H1 (cell line): ENCODE measurements around the gene TANC1. TPM values are rescaled to one million over a fixed set of nuclear protein-coding genes. Genes with fewer than 3 reads are reported as not detected.

ENCODE experiments used
- CTCF ChIA-PET: fragments of 300-600 bp; sonication (Branson Sonifier 250); formaldehyde crosslinking; loops from one replicate; lab custom pipeline; 2021; ENCODE audit not compliant: partially characterized antibody; lab: Charles Lee
- POLR2A ChIA-PET: fragments of 300-600 bp; sonication (Branson Sonifier 250); formaldehyde crosslinking; loops from one replicate; lab custom pipeline; 2021; ENCODE audit warnings: inconsistent platforms; ENCODE audit not compliant: partially characterized antibody; lab: Charles Lee
- DNase-seq, 2 experiments: peaks; one replicate each; pipeline versions ENCODE4 v3.0.0 to v3.0.0-alpha.2; 2010 to 2022; ENCODE audit warnings: low spot score in 2 of 2, low read depth in 1 of 2, mixed read lengths in 1 of 2
- FAIRE-seq: peaks from 2 replicates; lab custom pipeline; 2011; peaks lifted over from hg19 to GRCh38; lab: Jason Lieb, UNC
- H2AFZ ChIP-seq: 2 replicates; pipeline ENCODE4 v1.8.1; 2012; ENCODE audit warnings: low read length, inconsistent platforms
- H2AK5ac ChIP-seq: 2 replicates; pipeline ENCODE4 v1.6.1; 2013; ENCODE audit warnings: low read depth, low read length
- H2BK120ac ChIP-seq: replicated peaks from 2 replicates; pipeline ENCODE3; 2013; ENCODE audit warnings: low read depth, low read length, inconsistent platforms
- H2BK12ac ChIP-seq: 2 replicates; pipeline ENCODE4 v1.6.1; 2013; ENCODE audit warnings: low read depth, low read length
- H2BK15ac ChIP-seq: 2 replicates; pipeline ENCODE4 v1.6.1; 2013; ENCODE audit warnings: low read length
- H2BK20ac ChIP-seq: 2 replicates; pipeline ENCODE4 v1.6.1; 2013; ENCODE audit warnings: low read length
- H2BK5ac ChIP-seq: 2 replicates; pipeline ENCODE4 v1.6.1; 2013; ENCODE audit warnings: low read depth, low read length
- H3K14ac ChIP-seq: 2 replicates; pipeline ENCODE4 v1.6.1; 2013; ENCODE audit warnings: inconsistent platforms; ENCODE audit not compliant: insufficient read length
- H3K18ac ChIP-seq: 2 replicates; pipeline ENCODE4 v1.6.1; 2013; ENCODE audit warnings: low read length; ENCODE audit errors: extremely low read depth
- H3K23ac ChIP-seq: 2 replicates; pipeline ENCODE4 v1.6.1; 2013; ENCODE audit warnings: inconsistent platforms; ENCODE audit not compliant: insufficient read length
- H3K23me2 ChIP-seq: 2 replicates; pipeline ENCODE4 v1.6.1; 2013; ENCODE audit warnings: low read depth, low read length
- H3K27ac ChIP-seq: 2 replicates; pipeline ENCODE4 v1.6.1; 2011; ENCODE audit warnings: low read depth, low read length, inconsistent platforms
- H3K27me3 ChIP-seq, 4 experiments: replicated peaks in 1 of 4; 1 replicate in 1 of 4; 2 replicates in 3 of 4; pipeline versions ENCODE4 v1.6.1 to v1.8.1; 2011 to 2013; ENCODE audit warnings: low read length in 3 of 4, mild to moderate bottlenecking in 3 of 4, inconsistent platforms in 2 of 4, mixed read lengths in 2 of 4, moderate library complexity in 1 of 4; ENCODE audit not compliant: control insufficient read depth in 3 of 4, insufficient read depth in 3 of 4; ENCODE audit errors: extremely low read depth in 1 of 4
- H3K36me3 ChIP-seq, 4 experiments: 2 replicates each; pipeline versions ENCODE4 v1.6.1 to v1.8.1; 2011 to 2013; ENCODE audit warnings: mild to moderate bottlenecking in 4 of 4, low read length in 3 of 4, moderate library complexity in 2 of 4, control low read depth in 1 of 4, inconsistent platforms in 1 of 4; ENCODE audit not compliant: insufficient read depth in 4 of 4, control insufficient read depth in 2 of 4
- H3K4ac ChIP-seq: replicated peaks from 2 replicates; pipeline ENCODE3; 2013; ENCODE audit warnings: low read length, low read depth, mixed read lengths, inconsistent platforms; ENCODE audit not compliant: insufficient read length
- H3K4me1 ChIP-seq, 4 experiments: replicated peaks in 1 of 4; 1 replicate in 1 of 4; 2 replicates in 3 of 4; pipeline versions ENCODE4 v1.6.1 to v1.8.1; 2011 to 2013; ENCODE audit warnings: low read length in 3 of 4, inconsistent platforms in 2 of 4, mixed read lengths in 1 of 4; ENCODE audit not compliant: insufficient read depth in 4 of 4, control insufficient read depth in 3 of 4
- H3K4me2 ChIP-seq, 2 experiments: 2 replicates each; pipeline versions ENCODE4 v1.6.1 to v1.8.1; 2011 to 2013; ENCODE audit warnings: low read depth in 2 of 2, low read length in 2 of 2, control low read depth in 1 of 2, inconsistent platforms in 1 of 2, mild to moderate bottlenecking in 1 of 2; ENCODE audit not compliant: insufficient read depth in 1 of 2
- H3K4me3 ChIP-seq, 4 experiments: fragments of 200-600, 300-600 bp in 1 of 4; sonication (generic), shearing (Covaris generic), sonication (Bioruptor Twin) in 1 of 4; 2 replicates each; pipeline versions ENCODE4 v1.5.1 to v1.8.1; 2011 to 2016; ENCODE audit warnings: low read length in 4 of 4, low read depth in 3 of 4, control low read depth in 2 of 4, inconsistent platforms in 2 of 4, mild to moderate bottlenecking in 2 of 4, mixed read lengths in 1 of 4, moderate library complexity in 1 of 4; ENCODE audit not compliant: insufficient read depth in 2 of 4; ENCODE audit errors: extremely low read depth in 1 of 4
- H3K56ac ChIP-seq: replicated peaks from 2 replicates; pipeline ENCODE3; 2013; ENCODE audit warnings: low read depth, mild to moderate bottlenecking, mixed read lengths, low read length, inconsistent platforms; ENCODE audit not compliant: insufficient read length
- H3K79me1 ChIP-seq: 2 replicates; pipeline ENCODE4 v1.6.1; 2013; ENCODE audit warnings: low read depth, low read length, control low read depth
- H3K79me2 ChIP-seq, 2 experiments: 2 replicates each; pipeline versions ENCODE4 v1.6.1 to v1.8.1; 2012 to 2013; ENCODE audit warnings: low read length in 2 of 2, mild to moderate bottlenecking in 2 of 2, inconsistent platforms in 1 of 2; ENCODE audit not compliant: insufficient read depth in 2 of 2, control insufficient read depth in 1 of 2
- H3K9ac ChIP-seq, 4 experiments: replicated peaks in 1 of 4; 1 replicate in 1 of 4; 2 replicates in 3 of 4; pipeline versions ENCODE4 v1.6.1 to v1.8.1; 2011 to 2013; ENCODE audit warnings: low read depth in 3 of 4, low read length in 3 of 4, control low read depth in 2 of 4, mild to moderate bottlenecking in 2 of 4, moderate library complexity in 2 of 4, inconsistent platforms in 1 of 4; ENCODE audit errors: extremely low read depth in 1 of 4
- H3K9me3 ChIP-seq, 2 experiments: 2 replicates each; pipeline versions ENCODE4 v1.6.1 to v1.8.1; 2012 to 2013; ENCODE audit warnings: mild to moderate bottlenecking in 2 of 2, moderate library complexity in 2 of 2, control low read depth in 1 of 2, inconsistent platforms in 1 of 2, low read depth in 1 of 2, low read length in 1 of 2, mixed read lengths in 1 of 2; ENCODE audit not compliant: insufficient read depth in 2 of 2
- H4K20me1 ChIP-seq, 2 experiments: replicated peaks in 1 of 2; 2 replicates each; pipeline versions ENCODE3 to v1.8.1; 2011 to 2013; ENCODE audit warnings: inconsistent platforms in 2 of 2, low read length in 2 of 2, mild to moderate bottlenecking in 1 of 2; ENCODE audit not compliant: insufficient read depth in 2 of 2, control insufficient read depth in 1 of 2
- H4K5ac ChIP-seq: 2 replicates; pipeline ENCODE4 v1.6.1; 2013; ENCODE audit warnings: low read length, low read depth, mixed read lengths, inconsistent platforms; ENCODE audit not compliant: insufficient read length
- H4K8ac ChIP-seq: 2 replicates; pipeline ENCODE4 v1.8.0; 2013; ENCODE audit warnings: mild to moderate bottlenecking, moderate library complexity, low read length, inconsistent platforms; ENCODE audit not compliant: insufficient read depth; ENCODE audit errors: extremely low read depth
- H4K91ac ChIP-seq: replicated peaks from 2 replicates; pipeline ENCODE3; 2013; ENCODE audit warnings: low read length, mixed read lengths, inconsistent platforms; ENCODE audit not compliant: insufficient read length
- ASH2L ChIP-seq: fragments of 200-600, 300-600 bp; sonication (generic); IDR thresholded peaks from one replicate; pipeline ENCODE4 v1.7.1; 2017; ENCODE audit warnings: low read length
- CBX8 ChIP-seq: fragments of 300-800, 300-1000 bp; sonication (generic); IDR thresholded peaks from 2 replicates; pipeline ENCODE4 v1.7.1; 2016; ENCODE audit warnings: low read depth, low read length, borderline replicate concordance
- E2F6 ChIP-seq: IDR thresholded peaks from 2 replicates; pipeline ENCODE4 v1.6.1; 2012; ENCODE audit warnings: inconsistent platforms
- EZH2 ChIP-seq: fragments of 200-600 bp; sonication (generic); IDR thresholded peaks from 2 replicates; pipeline ENCODE4 v1.7.1; 2012; ENCODE audit warnings: low read depth, mild to moderate bottlenecking, moderate library complexity, low read length, inconsistent platforms; ENCODE audit not compliant: severe bottlenecking
- FOSL1 ChIP-seq: IDR thresholded peaks from 2 replicates; pipeline ENCODE4 v1.6.1; 2011; ENCODE audit warnings: mild to moderate bottlenecking, low read depth, low read length, moderate library complexity; ENCODE audit not compliant: insufficient read depth
- JUN ChIP-seq: IDR thresholded peaks from 2 replicates; pipeline ENCODE4 v1.6.1; 2011; ENCODE audit warnings: low read depth, mild to moderate bottlenecking, improper control_type of control experiment, low read length
- KDM1A ChIP-seq: fragments of 200-600, 300-600 bp; sonication (generic); IDR thresholded peaks from 2 replicates; pipeline ENCODE4 v1.7.1; 2016; ENCODE audit warnings: mild to moderate bottlenecking, low read length, borderline replicate concordance
- KDM4A ChIP-seq: IDR thresholded peaks from one replicate; pipeline ENCODE4 v1.7.1; 2012; ENCODE audit warnings: low read depth, mild to moderate bottlenecking, moderate library complexity, low read length, inconsistent platforms; ENCODE audit not compliant: severe bottlenecking
- MAFK ChIP-seq: IDR thresholded peaks from 2 replicates; pipeline ENCODE4 v1.6.1; 2012; ENCODE audit warnings: low read depth, mild to moderate bottlenecking, improper control_type of control experiment, low read length
- SUZ12 ChIP-seq: fragments of 200-600 bp; sonication (generic); IDR thresholded peaks from 2 replicates; pipeline ENCODE4 v1.6.1; 2012; ENCODE audit warnings: mild to moderate bottlenecking, inconsistent platforms, low read length, moderate library complexity, mixed read lengths
- TAF1 ChIP-seq: IDR thresholded peaks from 2 replicates; pipeline ENCODE4 v1.6.1; 2011; ENCODE audit warnings: mild to moderate bottlenecking, low read depth, low read length
- YY1 ChIP-seq: IDR thresholded peaks from 2 replicates; pipeline ENCODE4 v1.6.1; 2011; ENCODE audit warnings: low read depth, mild to moderate bottlenecking, low read length
- whole genome bisulfite sequencing, 2 experiments: shearing (Covaris generic) in 1 of 2; methylation state at CpG; one replicate each; pipeline versions ENCODE4 v1.1.6 to v1.1.7; 2013 to 2015; ENCODE audit warnings: low lambda C conversion rate in 2 of 2, mixed read lengths in 2 of 2, inconsistent platforms in 1 of 2, low coverage in 1 of 2, missing lambda C conversion rate in 1 of 2; ENCODE audit not compliant: insufficient replicate concordance in 2 of 2, insufficient coverage in 1 of 2, insufficient read length in 1 of 2; ENCODE audit errors: extremely low coverage in 1 of 2, missing lambda C conversion rate in 1 of 2; 5-methylcytosine and 5-hydroxymethylcytosine counted together
- polyA plus RNA-seq, 7 experiments: library from polyadenylated mRNA; depleted of rRNA in 3 of 7; stranded (reverse) in 5 of 7; unstranded in 2 of 7; fragments of >200 nt in 5 of 7; fragments of 200-250 nt in 2 of 7; gene quantifications; 1 replicate in 5 of 7; 2 replicates in 1 of 7; 4 replicates in 1 of 7; pipeline versions ENCODE4 v1.2.1 to v1.2.3, GENCODE V29; 2011 to 2013; ENCODE audit warnings: missing spikeins in 2 of 7, mixed read lengths in 2 of 7
- total RNA-seq: library from RNA; stranded (reverse); fragmentation: NEBNext Ultra II Directional; extraction: Animal tissue kit (Norgen Biotek cat#: 25700); gene quantifications from 2 replicates; pipeline ENCODE4 v1.2.1, GENCODE V29; 2021

Gene TANC1
- total and polyA plus RNA-seq, 2 of the 8 experiments (the other 6 are each of a cell fraction or from before 2014, with no cell fraction given): 4.1 to 7.6 TPM

- H3K9me3 ChIP-seq: no peaks in the 10 kb centered on the region
- peaks cover 0 to 10% of the 10 kb centered on the region in 2 experiments; a peak in 2 of 4 replicates for H3K79me2 ChIP-seq
- no peak overlapping the region for H2BK5ac ChIP-seq
- POLR2A ChIA-PET: interaction anchor here (0.6 to 1.1 kb wide), 4 partner anchors 16 to 743 kb away, joined by 3 to 4 read pairs (median 4); partner anchors contain the start of gene MARCHF7
- CTCF ChIA-PET: interaction anchor here (0.9 to 1.6 kb wide), 4 partner anchors 17 to 149 kb away, joined by 3 to 5 read pairs (median 4); no protein-coding TSS in a partner anchor
- H3K79me1 ChIP-seq: no peaks in the 10 kb centered on the region
- H4K8ac ChIP-seq: peak overlapping the region; percentile 22; the same call in 1 of the 2 replicates
- H3K4me1 ChIP-seq: peaks cover 0 to 6% (median 2%) of the 10 kb centered on the region in 4 experiments; a peak in 5 of 7 replicates
- H3K27me3 ChIP-seq: peaks cover 5 to 54% (median 31%) of the 10 kb centered on the region in 4 experiments
- peaks cover 3 to 8% of the 10 kb centered on the region in 2 experiments for H4K20me1 ChIP-seq
- H3K4ac ChIP-seq: no peak overlapping the region
- H3K9ac ChIP-seq: no peak overlapping the region; a peak in 1 of 7 replicates
- H3K36me3 ChIP-seq: no peaks in the 10 kb centered on the region
- H3K23me2 ChIP-seq: peaks cover 21% of the 10 kb centered on the region
- H3K23ac ChIP-seq: no peak overlapping the region
- H2AFZ ChIP-seq: peak overlapping the region; percentile 81; the same call in 1 of the 2 replicates
- peak overlapping the region; percentile 93 to 97 for H3K4me2 ChIP-seq
- H2BK20ac ChIP-seq: no peak overlapping the region
- H3K18ac ChIP-seq: 0 out of 2 replicates have a peak overlapping the region, but pooled peaks have one; percentile 51
- H3K56ac ChIP-seq: no peak overlapping the region
- peak overlapping the region; percentile 64 to 87 (median 69) for H3K4me3 ChIP-seq
- FAIRE-seq: no peak
- DNase-seq: no peak
- H4K91ac ChIP-seq: no peak overlapping the region
- no peak overlapping the region for H2BK15ac ChIP-seq
- no peak overlapping the region for H3K14ac ChIP-seq
- H2BK120ac ChIP-seq: no peak overlapping the region
- 0 out of 2 replicates have a peak overlapping the region, but pooled peaks have one; percentile 45 for H2BK12ac ChIP-seq
- no peak overlapping the region for H4K5ac ChIP-seq
- H3K27ac ChIP-seq: no peak overlapping the region
- WGBS, 2 experiments: 1% methylated on average over 25 of the region's 25 CpGs; no CpG with 5 or more reads in 1 of the 2 experiments
- no peak overlapping the region for H2AK5ac ChIP-seq
- TF ChIP-seq MAFK (no peak), EZH2 (peak; percentile 67), CBX8 (no peak), JUN (no peak), ASH2L (peak; percentile 55), KDM4A (peak; percentile 15), KDM1A (no peak), FOSL1 (no peak), TAF1 (0 out of 2 replicates have a peak, but pooled peaks have one; percentile 36), E2F6 (peak; percentile 32; the same call in 1 of the 2 replicates), YY1 (no peak), SUZ12 (peak; percentile 71)
These were observed 1.3 kb downstream of the TANC1 start for GRCh38 chr2:158969715-158970240.
